Measurements from ENCODE around the gene IFITM10. TPM values are rescaled to one million over a fixed set of nuclear protein-coding genes. Genes with fewer than 3 reads are reported as not detected.

The IFITM10 gene
- polyA plus RNA-seq, 1 donor = 0.81 TPM

DNA sequence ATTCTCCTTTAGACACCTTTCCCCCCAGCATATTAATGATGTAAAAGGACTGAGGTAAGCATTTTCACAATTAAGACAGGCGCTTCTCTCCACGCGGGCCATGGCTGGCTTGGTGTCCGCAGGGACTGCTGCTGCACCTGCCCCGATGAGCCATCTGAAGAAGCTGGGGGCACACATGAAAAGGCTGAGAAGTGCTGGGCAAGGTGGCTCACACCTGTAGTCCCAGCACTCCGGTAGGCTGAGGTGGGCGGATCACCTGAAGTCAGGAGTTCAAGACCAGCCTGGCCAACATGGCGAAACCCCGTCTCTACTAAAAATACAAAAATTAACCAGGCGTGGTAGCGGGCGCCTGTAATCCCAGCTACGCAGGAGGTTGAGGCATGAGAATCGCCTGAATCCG lies 32.1 kb downstream of the IFITM10 start:
- DNase-seq (ENCODE audit: low read depth) = no peak

GRCh38 chr11:1717745-1718144 lies 32.6 kb downstream of the IFITM10 start:
- no peak for DNase-seq (ENCODE audit: low read depth)

DNA sequence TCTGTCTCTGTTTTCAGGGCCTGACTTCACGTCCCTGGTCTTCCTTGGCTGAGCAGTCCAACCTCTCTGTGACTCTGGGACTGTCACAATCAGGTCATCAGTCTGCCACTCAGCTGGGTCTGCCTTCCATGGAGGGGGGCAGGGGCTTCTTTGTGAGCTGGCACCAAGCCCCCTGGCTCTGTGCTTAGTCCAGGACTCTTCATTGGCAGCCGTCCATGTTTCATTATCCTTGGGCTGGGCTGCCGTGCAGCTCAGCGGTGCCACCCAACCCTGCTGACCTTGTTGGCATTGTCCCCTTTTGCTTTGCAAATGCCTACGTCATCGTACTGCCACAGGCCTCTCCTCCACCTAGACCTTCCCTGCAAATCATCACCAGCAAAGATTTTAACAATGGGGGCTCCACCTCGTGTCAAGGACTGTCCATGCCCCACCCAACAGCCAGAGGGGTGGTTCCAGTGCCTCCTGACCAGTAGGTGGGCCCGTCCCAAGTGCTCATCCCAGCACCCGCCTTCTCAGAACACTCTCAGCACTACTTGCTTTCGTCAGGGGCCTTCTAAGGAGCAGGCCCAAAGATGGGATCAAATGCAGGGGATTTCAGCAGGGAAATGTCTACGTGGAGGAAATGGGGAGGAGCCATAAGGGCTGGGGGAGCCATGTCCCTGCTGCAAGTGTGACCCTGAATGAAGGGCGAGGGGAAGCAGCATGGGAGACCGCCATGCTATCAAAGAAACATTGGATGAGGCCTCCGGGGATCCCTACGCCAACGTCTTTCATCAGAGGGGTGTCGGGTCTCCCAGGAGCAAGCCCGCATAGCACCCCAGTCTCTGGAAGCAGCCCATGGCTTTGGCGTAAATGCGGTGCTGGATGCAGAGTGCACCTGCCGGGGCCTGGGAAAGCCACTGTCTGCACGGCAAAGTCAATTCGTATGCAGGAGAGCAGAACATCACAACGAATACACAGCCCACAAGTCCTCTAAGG lies 35.2 kb downstream of the IFITM10 start:
- no peak for DNase-seq (ENCODE audit: low read depth)

DNA sequence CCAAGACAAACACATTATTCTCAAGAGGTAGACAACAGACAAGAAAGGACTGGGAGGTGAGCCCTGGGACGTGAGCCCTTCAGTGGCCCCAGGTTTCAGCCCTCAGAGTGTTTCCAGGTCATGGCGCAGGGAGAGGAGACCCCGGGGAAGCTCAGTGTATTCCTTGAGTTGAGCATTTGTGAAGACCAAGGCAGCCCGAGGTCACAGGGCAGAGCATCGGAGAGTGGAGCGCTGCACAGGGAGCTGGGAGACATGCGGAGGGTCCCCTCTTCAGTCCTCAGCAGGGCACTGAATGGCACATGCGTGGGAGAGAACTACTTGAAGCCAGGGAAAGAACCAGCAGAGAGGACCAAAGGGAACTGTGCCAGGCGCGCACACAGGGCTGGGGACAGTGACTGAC lies 41.7 kb downstream of the IFITM10 start:
- DNase-seq (ENCODE audit: low read depth) = no peak

GRCh38 chr11:1707751-1708150 lies 42.6 kb downstream of the IFITM10 start:
- DNase-seq (ENCODE audit: low read depth) = no peak

GRCh38 chr11:1706634-1707400 lies 43.6 kb downstream of the IFITM10 start:
- DNase-seq (ENCODE audit: low read depth) = no peak

- DNase-seq (ENCODE audit: low read depth) = no peak
Observed at GRCh38 chr11:1705126-1706052, 45.0 kb downstream of the IFITM10 start.

GRCh38 chr11:1703146-1703545 lies 47.2 kb downstream of the IFITM10 start:
- DNase-seq (ENCODE audit: low read depth) = no peak

DNA sequence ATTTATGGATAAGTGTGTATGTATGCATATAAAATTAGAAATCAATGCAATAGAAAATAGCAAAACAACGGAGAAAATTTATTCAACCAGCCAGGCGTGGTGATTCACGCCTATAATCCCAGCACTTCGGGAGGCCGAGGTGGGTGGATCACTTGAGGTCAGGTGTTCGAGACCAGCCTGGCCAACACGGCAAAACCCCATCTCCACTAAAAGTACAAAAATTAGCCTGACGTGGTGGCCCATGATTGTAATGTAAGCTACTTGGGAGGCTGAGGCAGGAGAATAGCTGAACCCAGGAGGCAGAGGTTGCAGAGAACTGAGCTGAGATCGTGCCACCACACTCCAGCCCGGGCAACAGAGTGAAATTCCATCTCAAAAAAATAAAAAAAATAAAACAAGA lies 47.9 kb downstream of the IFITM10 start:
- DNase-seq (ENCODE audit: low read depth) = no peak

- no peak for DNase-seq (ENCODE audit: low read depth)
Observed at GRCh38 chr11:1701091-1701807, 49.1 kb downstream of the IFITM10 start.

DNA sequence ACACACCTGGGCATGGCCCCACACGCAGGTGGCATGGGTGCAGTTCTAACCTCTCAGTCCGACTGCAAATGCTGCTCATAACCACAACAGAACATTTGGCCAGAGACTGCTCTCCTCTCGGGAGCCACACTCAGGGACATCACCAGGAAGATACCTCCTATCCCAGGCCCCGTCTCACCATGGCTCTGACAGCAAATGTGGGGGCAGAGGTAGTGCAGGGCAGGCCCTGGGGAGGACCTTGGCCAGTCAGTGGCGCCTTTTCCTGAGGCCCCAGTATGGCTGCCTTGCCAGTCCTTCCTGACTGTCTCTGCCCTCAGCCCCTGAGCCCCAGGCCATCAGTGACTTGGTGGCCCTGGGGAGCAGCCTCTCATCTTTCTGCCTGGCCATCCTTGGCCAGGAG lies 50.6 kb downstream of the IFITM10 start:
- DNase-seq (ENCODE audit: low read depth) = no peak

DNA sequence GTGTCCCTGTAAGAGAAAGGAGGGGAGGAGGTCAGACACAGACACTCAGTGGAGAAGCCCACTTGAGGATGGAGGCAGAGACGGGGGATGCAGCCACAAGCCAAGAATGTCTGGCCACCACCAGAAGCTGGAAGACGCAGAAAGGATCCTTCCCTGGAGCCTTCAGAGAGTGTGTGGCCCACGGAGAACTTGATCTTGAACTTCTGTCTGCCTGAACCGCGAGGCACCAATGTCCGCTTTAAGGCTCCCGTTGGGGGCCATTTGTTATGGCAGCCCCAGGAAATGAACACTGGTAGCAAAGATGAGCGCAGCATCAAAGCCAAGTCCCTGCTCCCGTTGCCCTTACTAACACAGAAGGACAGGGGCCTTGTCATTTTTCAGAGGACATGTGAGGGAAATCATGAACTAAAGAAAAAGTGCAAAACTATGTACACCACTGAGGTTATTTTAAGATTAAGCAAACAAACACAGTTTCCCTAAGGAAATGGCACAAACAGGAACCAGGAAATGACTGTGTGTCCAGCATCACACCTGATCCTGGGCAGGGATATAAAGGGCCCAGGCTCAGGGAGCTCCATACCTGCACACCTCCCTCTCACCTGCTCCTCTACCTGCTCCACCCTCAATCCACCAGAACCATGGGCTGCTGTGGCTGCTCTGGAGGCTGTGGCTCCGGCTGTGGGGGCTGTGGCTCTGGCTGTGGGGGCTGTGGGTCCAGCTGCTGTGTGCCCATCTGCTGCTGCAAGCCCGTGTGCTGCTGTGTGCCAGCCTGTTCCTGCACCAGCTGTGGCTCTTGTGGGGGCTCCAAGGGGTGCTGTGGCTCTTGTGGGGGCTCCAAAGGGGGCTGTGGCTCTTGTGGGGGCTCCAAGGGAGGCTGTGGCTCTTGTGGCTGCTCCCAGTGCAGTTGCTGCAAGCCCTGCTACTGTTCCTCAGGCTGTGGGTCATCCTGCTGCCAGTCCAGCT lies 53.5 kb downstream of the IFITM10 start, which contains the start of gene KRTAP5-6:
KRTAP5-6 (plus strand) TSS at position 588 of the 963 bp plus-strand sequence; CDS start at position 639, 51 bp downstream.
- no peak for DNase-seq (ENCODE audit: low read depth)

DNA sequence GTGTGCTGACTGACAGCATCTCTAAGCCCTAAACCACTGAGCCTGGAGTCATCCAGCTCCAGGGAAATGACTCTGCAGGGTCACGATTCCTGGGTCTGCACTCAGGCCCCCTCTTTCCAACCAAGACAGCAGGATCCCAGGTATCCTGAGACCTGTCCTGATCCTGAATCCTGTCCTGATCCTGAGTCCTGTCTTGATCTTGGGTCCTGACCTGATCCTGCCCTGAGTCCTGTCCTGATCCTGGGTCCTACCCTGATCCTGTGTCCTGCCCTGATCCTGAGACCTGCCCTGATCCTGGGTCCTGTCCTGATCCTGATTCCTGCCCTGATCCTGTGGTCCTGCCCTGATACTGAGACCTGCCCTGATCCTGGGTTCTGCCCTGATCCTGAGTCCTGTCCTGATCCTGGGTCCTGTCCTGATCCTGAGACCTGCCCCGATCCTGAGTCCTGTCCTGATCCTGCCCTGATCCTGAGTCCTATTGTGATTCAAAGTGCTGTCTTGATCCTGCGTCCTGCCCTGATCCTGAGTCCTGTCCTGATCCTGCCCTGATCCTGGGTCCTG lies 54.8 kb downstream of the IFITM10 start:
- DNase-seq (ENCODE audit: low read depth) = no peak

GRCh38 chr11:1694846-1695547 lies 55.4 kb downstream of the IFITM10 start:
- DNase-seq (ENCODE audit: low read depth) = no peak

DNA sequence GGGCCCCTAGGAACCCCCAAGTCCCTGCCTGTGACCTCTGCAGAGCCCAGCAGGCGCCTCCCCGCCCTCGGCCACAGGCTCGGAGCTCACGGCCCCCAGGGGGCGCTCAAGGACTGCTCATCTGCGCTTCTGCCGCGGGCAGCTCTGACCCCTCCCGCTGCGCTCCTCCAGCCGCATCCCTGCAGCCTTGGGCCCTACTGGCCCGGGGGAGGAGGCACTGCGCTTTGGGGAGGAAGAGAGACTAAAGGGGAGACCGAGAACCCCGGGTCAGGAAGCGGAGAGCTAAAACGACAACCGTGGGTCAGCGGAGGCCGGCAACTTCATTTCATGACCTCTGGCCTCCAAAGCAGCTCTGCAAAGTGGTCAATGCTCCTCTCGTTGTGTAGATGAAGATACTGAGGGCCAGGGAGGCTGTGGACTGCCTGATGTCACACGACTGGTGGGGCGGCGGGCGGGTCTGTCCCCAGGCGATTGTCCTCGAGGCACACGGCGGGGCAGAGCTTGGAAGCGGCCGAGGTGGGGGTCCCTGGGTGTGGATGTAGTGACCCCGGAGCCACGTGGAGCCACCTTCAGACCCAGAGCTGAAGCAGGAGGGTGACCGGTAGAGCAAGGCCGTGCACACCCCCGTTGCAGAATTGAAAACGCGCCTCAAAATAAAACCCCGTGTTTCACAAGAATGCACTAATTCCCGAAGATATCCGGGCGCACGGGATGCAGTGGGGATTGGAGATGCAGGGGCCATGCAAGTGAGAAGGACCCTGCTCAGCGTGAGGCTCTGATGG lies 56.1 kb downstream of the IFITM10 start:
- no peak for DNase-seq (ENCODE audit: low read depth)

- no peak for DNase-seq (ENCODE audit: low read depth)
Observed at GRCh38 chr11:1693327-1694063, 56.9 kb downstream of the IFITM10 start.

- DNase-seq (ENCODE audit: low read depth) = no peak
Observed at GRCh38 chr11:1692708-1693326, 57.6 kb downstream of the IFITM10 start.
